Astrocyte (in vitro differentiated cells and primary cell): ENCODE measurements around the gene LIPE. TPM values are rescaled to one million over a fixed set of nuclear protein-coding genes. Genes with fewer than 3 reads are reported as not detected.

Experiments used
- DNase-seq: peaks from one replicate; pipeline ENCODE4 v3.0.0-alpha.2; 2010; ENCODE audit warnings: low read depth
- FAIRE-seq: peaks from 2 replicates; lab custom pipeline; 2011; peaks lifted over from hg19 to GRCh38; lab: Jason Lieb, UNC
- H2AFZ ChIP-seq: 2 replicates; pipeline ENCODE4 v1.6.0; 2012; ENCODE audit warnings: low read depth, low read length, inconsistent platforms
- H3K27ac ChIP-seq: 2 replicates; pipeline ENCODE4 v1.5.1; 2011; ENCODE audit warnings: low read depth, low read length, inconsistent platforms
- H3K27me3 ChIP-seq: 2 replicates; pipeline ENCODE4 v1.6.0; 2011; ENCODE audit warnings: low read length, inconsistent platforms; ENCODE audit not compliant: insufficient read depth
- H3K36me3 ChIP-seq: 2 replicates; pipeline ENCODE4 v1.5.1; 2011; ENCODE audit warnings: low read length, inconsistent platforms; ENCODE audit not compliant: insufficient read depth
- H3K4me1 ChIP-seq: 2 replicates; pipeline ENCODE4 v1.5.1; 2011; ENCODE audit warnings: low read length, inconsistent platforms; ENCODE audit not compliant: insufficient read depth
- H3K4me2 ChIP-seq: 2 replicates; pipeline ENCODE4 v1.6.0; 2012; ENCODE audit warnings: low read length, inconsistent platforms
- H3K4me3 ChIP-seq: 2 replicates; pipeline ENCODE4 v1.5.1; 2011; ENCODE audit warnings: low read depth, mild to moderate bottlenecking, low read length, inconsistent platforms; ENCODE audit not compliant: insufficient read depth
- H3K79me2 ChIP-seq: 2 replicates; pipeline ENCODE4 v1.6.0; 2012; ENCODE audit warnings: mild to moderate bottlenecking, low read length, inconsistent platforms; ENCODE audit not compliant: insufficient read depth
- H3K9ac ChIP-seq: 2 replicates; pipeline ENCODE4 v1.6.0; 2012; ENCODE audit warnings: mild to moderate bottlenecking, low read length, inconsistent platforms
- H3K9me3 ChIP-seq: 2 replicates; pipeline ENCODE4 v1.5.1; 2012; ENCODE audit warnings: low read depth, mild to moderate bottlenecking, low read length, inconsistent platforms; ENCODE audit not compliant: insufficient read depth
- H4K20me1 ChIP-seq: 2 replicates; pipeline ENCODE4 v1.6.0; 2012; ENCODE audit warnings: low read length, inconsistent platforms; ENCODE audit not compliant: insufficient read depth
- H3K27ac Mint-ChIP-seq: one replicate; pipeline ENCODE4 v1.8.0; 2021; ENCODE audit warnings: mild to moderate bottlenecking, mixed read lengths; ENCODE audit not compliant: unreplicated experiment
- H3K27me3 Mint-ChIP-seq: one replicate; pipeline ENCODE4 v1.8.0; 2021; ENCODE audit warnings: low read depth, mixed read lengths; ENCODE audit not compliant: unreplicated experiment
- H3K36me3 Mint-ChIP-seq: one replicate; pipeline ENCODE4 v1.8.0; 2021; ENCODE audit warnings: low read depth, mixed read lengths; ENCODE audit not compliant: unreplicated experiment
- H3K4me1 Mint-ChIP-seq: one replicate; pipeline ENCODE4 v1.8.0; 2021; ENCODE audit warnings: low read depth, mixed read lengths; ENCODE audit not compliant: unreplicated experiment
- H3K4me3 Mint-ChIP-seq: one replicate; pipeline ENCODE4 v1.8.0; 2021; ENCODE audit warnings: mild to moderate bottlenecking, moderate library complexity, mixed read lengths; ENCODE audit not compliant: unreplicated experiment
- H3K9me3 Mint-ChIP-seq: one replicate; pipeline ENCODE4 v1.8.0; 2021; ENCODE audit warnings: mild to moderate bottlenecking, mixed read lengths; ENCODE audit not compliant: unreplicated experiment
- CTCF ChIP-seq: IDR thresholded peaks from 2 replicates; pipeline ENCODE4 v1.5.1; 2011; ENCODE audit warnings: low read depth, mild to moderate bottlenecking, inconsistent platforms, low read length, moderate library complexity; ENCODE audit not compliant: insufficient read depth
- EZH2 ChIP-seq: IDR thresholded peaks from 2 replicates; pipeline ENCODE4 v1.6.1; 2012; ENCODE audit warnings: mild to moderate bottlenecking, low read length, inconsistent platforms; ENCODE audit not compliant: insufficient read depth
- total RNA-seq: library from RNA; stranded (reverse); gene quantifications from 2 replicates; pipeline ENCODE4 v1.2.1, GENCODE V29; 2021

Gene LIPE
- total RNA-seq, 1 donor from 2014 or later = 2.0 TPM

GRCh38 chr19:42421591-42422031 is 5.6 kb downstream of the LIPE start:
- Mint-ChIP-seq H3K27ac (no peak overlapping the region), H3K4me3 (peak overlapping the region; percentile 62), H3K9me3 (no peaks in the 10 kb centered on the region), H3K4me1 (peaks cover 3% of the 10 kb centered on the region), H3K27me3 (peaks cover 24% of the 10 kb centered on the region), H3K36me3 (peaks cover 3% of the 10 kb centered on the region)
- Histone ChIP-seq H3K9me3 (peaks cover 6% of the 10 kb centered on the region), H3K4me3 (no peak overlapping the region), H3K4me1 (peaks cover 10% of the 10 kb centered on the region), H3K79me2 (no peaks in the 10 kb centered on the region), H3K9ac (no peak overlapping the region), H3K27me3 (no peaks in the 10 kb centered on the region), H3K4me2 (no peak overlapping the region), H3K36me3 (no peaks in the 10 kb centered on the region), H2AFZ (no peak overlapping the region), H3K27ac (no peak overlapping the region), H4K20me1 (no peaks in the 10 kb centered on the region)
- TF ChIP-seq EZH2 (no peak), CTCF (no peak)
- no peak for FAIRE-seq
- DNase-seq = no peak

- Mint-ChIP-seq H3K9me3 (no peaks in the 10 kb centered on the region), H3K36me3 (peaks cover under 1% of the 10 kb centered on the region), H3K4me1 (peaks cover 3% of the 10 kb centered on the region), H3K27me3 (peaks cover 24% of the 10 kb centered on the region), H3K27ac (no peak overlapping the region), H3K4me3 (no peak overlapping the region)
- Histone ChIP-seq H3K79me2 (no peaks in the 10 kb centered on the region), H3K9ac (no peak overlapping the region), H3K4me1 (peaks cover 10% of the 10 kb centered on the region), H4K20me1 (no peaks in the 10 kb centered on the region), H3K36me3 (no peaks in the 10 kb centered on the region), H3K4me2 (no peak overlapping the region), H3K4me3 (no peak overlapping the region), H3K9me3 (peaks cover 6% of the 10 kb centered on the region), H3K27me3 (no peaks in the 10 kb centered on the region), H2AFZ (no peak overlapping the region), H3K27ac (no peak overlapping the region)
- no peak for FAIRE-seq
- TF ChIP-seq CTCF (no peak), EZH2 (no peak)
- DNase-seq = no peak
Measured at GRCh38 chr19:42421101-42421500, 6.1 kb downstream of the LIPE start.

- H3K9me3 Mint-ChIP-seq = no peaks in the 10 kb centered on the region
Measured at GRCh38 chr19:42420055-42420544, 7.1 kb downstream of the LIPE start.

More at GRCh38 chr19:42420055-42420544, 7.1 kb downstream of the LIPE start:
- Histone ChIP-seq H3K9ac (no peak overlapping the region), H3K36me3 (no peaks in the 10 kb centered on the region), H4K20me1 (no peaks in the 10 kb centered on the region), H2AFZ (no peak overlapping the region), H3K9me3 (peaks cover 6% of the 10 kb centered on the region), H3K4me3 (no peak overlapping the region), H3K27ac (no peak overlapping the region), H3K27me3 (no peaks in the 10 kb centered on the region), H3K4me1 (peaks cover 10% of the 10 kb centered on the region), H3K79me2 (no peaks in the 10 kb centered on the region), H3K4me2 (no peak overlapping the region)
- peaks cover 3% of the 10 kb centered on the region for H3K4me1 Mint-ChIP-seq
- H3K27ac Mint-ChIP-seq = no peak overlapping the region
- no peak overlapping the region for H3K4me3 Mint-ChIP-seq
- no peaks in the 10 kb centered on the region for H3K36me3 Mint-ChIP-seq
- FAIRE-seq = no peak
- DNase-seq = peak; percentile 18
- peaks cover 24% of the 10 kb centered on the region for H3K27me3 Mint-ChIP-seq
- peak; percentile 43 for TF ChIP-seq CTCF
- TF ChIP-seq EZH2 = no peak
